ENCODE results near the gene COPS6. TPM values are rescaled to one million over a fixed set of nuclear protein-coding genes. Genes with fewer than 3 reads are reported as not detected.
A peak's percentile ranks its signal among the peaks of the same experiment; 100 is the strongest.

COPS6 gene
- polyA plus RNA-seq, 1 experiment = 234 TPM

DNA sequence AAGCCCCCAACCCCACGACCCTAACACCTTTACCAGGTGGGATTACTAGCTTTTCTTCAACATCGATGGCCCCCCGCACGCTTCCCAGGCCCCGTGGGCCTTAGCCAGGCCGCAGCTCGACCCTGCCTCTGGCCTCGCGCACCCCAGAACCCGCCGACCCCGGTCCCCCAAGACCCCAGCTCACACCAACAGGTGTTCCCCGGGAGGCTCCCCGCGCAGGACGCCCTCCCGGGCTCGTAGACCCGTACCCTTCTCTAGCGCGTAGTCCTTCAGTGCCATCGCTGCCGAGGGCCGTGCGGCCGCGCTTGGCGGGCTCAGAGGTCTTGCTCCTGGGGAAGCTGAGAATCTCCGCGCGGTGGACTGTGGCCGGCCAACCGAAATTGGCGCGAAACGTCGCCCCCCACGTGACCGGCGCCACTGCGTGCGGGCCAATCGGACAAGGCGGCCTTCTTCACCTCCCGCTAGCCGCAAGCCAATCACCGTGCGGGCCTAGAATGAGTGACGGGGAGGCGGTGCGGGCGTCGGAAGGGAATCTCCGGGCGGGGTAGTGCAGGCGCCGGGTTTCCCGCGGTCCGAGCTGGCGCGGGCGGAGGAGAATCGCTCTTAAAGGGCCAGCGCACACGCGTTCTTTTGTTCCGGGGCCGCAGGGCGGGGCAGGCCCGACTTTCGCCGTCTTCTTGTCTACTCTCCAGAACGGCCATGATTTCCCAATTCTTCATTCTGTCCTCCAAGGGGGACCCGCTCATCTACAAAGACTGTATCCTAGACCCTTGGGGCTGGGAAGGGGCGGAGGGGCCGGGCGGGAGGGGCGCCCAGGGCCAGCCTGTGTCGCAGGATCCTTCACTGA is 12.5 kb downstream of the COPS6 start, which contains the start of the genes AP4M1 and MCM7:
AP4M1 (plus strand) TSS at position 628 of the 847 bp plus-strand sequence; CDS start at position 700, 72 bp downstream.
MCM7 (minus strand) TSS at position 382 of the 847 bp plus-strand sequence; CDS start at position 279, 103 bp downstream.
- peaks cover 26% of the 10 kb centered on the region for H3K36me3 ChIP-seq (ENCODE audit: control insufficient read depth, insufficient read depth, low read length)
- H3K4me3 ChIP-seq (ENCODE audit: low read depth, low read length) = peak within 1 kb of the TSS; percentile 61
- peak; percentile 94 for DNase-seq (ENCODE audit: low read depth)
- H3K27me3 ChIP-seq (ENCODE audit: control insufficient read depth, insufficient read depth, low read length) = no peaks in the 10 kb centered on the region
- TF ChIP-seq, protein P1, sequence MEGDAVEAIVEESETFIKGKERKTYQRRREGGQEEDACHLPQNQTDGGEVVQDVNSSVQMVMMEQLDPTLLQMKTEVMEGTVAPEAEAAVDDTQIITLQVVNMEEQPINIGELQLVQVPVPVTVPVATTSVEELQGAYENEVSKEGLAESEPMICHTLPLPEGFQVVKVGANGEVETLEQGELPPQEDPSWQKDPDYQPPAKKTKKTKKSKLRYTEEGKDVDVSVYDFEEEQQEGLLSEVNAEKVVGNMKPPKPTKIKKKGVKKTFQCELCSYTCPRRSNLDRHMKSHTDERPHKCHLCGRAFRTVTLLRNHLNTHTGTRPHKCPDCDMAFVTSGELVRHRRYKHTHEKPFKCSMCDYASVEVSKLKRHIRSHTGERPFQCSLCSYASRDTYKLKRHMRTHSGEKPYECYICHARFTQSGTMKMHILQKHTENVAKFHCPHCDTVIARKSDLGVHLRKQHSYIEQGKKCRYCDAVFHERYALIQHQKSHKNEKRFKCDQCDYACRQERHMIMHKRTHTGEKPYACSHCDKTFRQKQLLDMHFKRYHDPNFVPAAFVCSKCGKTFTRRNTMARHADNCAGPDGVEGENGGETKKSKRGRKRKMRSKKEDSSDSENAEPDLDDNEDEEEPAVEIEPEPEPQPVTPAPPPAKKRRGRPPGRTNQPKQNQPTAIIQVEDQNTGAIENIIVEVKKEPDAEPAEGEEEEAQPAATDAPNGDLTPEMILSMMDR (IDR thresholded peaks at IDR 0.05; ENCODE audit: insufficient read depth, low read depth, low read length) = no peak
- CTCF ChIA-PET = interaction anchor here (0.5 to 2.3 kb wide), 10 partner anchors 9 to 636 kb away, joined by 3 to 6 read pairs (median 3); no protein-coding TSS in a partner anchor
- POLR2A ChIA-PET = interaction anchor here (0.6 to 0.9 kb wide), 5 partner anchors 13 to 792 kb away, joined by 3 to 17 read pairs (median 3); partner anchors contain the start of genes BUD31 and COPS6

DNA sequence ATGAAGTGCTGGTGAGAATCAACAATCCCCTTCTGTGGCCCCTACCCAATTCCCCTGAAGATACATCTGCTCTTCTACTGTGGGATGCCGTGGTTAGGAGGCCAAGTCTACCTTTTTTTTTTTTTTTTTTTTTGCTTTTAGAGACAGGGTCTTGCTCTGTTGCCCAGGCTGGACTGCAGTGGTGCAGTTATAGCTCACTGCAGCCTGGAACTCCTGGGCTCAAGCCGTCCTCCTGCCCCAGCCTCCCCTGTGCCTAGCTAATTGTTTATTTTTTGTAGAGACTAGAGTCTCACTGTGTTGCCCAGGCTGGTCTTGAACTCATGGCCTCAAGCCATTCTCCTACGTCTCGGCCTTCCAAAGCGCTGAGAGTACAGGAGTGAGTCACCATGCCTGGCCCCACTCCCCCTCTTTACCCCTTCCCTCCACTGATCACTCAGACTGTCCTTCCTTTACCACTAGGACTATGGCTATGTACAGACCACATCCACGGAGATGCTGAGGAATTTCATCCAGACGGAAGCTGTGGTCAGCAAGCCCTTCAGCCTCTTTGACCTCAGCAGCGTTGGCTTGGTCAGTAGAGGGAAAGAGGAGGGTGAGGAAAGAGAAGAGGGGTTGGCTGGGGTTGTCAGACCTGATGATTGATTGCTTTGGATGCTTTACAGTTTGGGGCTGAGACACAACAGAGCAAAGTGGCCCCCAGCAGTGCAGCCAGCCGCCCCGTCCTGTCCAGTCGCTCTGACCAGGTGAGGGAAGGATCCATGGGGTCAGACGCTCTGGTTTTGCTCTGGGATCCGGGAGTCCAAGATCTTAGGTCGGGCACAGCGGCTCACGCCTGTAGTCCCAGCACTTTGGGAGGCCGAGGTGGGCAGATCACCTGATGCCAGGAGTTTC is 14.4 kb downstream of the COPS6 start:
- peak; percentile 42 for DNase-seq (ENCODE audit: low read depth)
- TF ChIP-seq, protein P1 (IDR thresholded peaks at IDR 0.05; ENCODE audit: insufficient read depth, low read depth, low read length) = no peak
- CTCF ChIA-PET = interaction anchor here (1.0 to 1.4 kb wide), 2 partner anchors 11 to 15 kb away, joined by 3 to 4 read pairs; partner anchors contain the start of gene COPS6
- Histone ChIP-seq H3K4me3 (ENCODE audit: low read depth, low read length) (no peak overlapping the region), H3K27me3 (ENCODE audit: control insufficient read depth, insufficient read depth, low read length) (no peaks in the 10 kb centered on the region), H3K36me3 (ENCODE audit: control insufficient read depth, insufficient read depth, low read length) (peaks cover 29% of the 10 kb centered on the region)
- POLR2A ChIA-PET = no interaction called here

DNA sequence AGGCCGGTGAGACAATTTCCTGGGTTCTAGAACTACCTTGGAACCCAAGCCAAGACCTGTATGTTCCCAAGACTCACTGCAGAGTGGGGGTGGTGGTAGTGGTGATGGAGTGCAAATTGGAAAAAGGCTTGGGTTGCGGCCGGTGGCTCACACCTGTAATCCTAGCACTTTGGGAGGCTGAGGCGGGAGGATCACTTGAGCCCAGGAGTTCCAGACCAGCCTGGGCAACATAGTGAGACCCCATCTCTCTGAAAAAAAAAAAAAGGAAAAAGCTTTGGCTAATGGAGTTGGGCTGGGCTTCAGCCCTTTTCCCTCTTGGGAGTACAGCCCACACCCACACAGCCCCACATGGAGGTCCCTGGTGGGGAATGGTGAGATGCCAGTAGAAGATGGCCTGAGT is 16.8 kb downstream of the COPS6 start:
- ChIA-PET CTCF (no interaction called here), POLR2A (no interaction called here)
- TF ChIP-seq, protein P1 (IDR thresholded peaks at IDR 0.05; ENCODE audit: insufficient read depth, low read depth, low read length) = no peak
- Histone ChIP-seq H3K36me3 (ENCODE audit: control insufficient read depth, insufficient read depth, low read length) (peaks cover 25% of the 10 kb centered on the region), H3K27me3 (ENCODE audit: control insufficient read depth, insufficient read depth, low read length) (no peaks in the 10 kb centered on the region), H3K4me3 (ENCODE audit: low read depth, low read length) (no peak overlapping the region)
- no peak for DNase-seq (ENCODE audit: low read depth)

DNA sequence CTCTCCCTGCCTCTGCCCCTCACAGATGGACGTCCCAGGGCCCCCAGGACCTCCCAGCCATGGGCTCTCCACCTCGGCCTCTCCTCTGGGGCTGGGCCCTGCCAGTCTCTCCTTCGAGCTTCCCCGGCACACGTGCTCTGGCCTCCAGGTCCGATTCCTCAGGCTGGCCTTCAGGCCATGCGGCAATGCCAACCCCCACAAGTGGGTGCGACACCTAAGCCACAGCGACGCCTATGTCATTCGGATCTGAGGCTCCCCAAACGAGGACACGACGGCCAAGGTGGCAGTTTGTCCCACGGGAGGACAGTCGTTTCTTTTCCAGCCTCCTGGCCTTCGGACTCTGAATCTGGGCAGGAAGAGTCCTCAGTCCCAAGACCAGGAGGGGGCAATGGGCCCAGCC is 17.9 kb downstream of the COPS6 start:
- H3K27me3 ChIP-seq (ENCODE audit: control insufficient read depth, insufficient read depth, low read length) = no peaks in the 10 kb centered on the region

More for the DNA sequence above, 17.9 kb downstream of the COPS6 start:
- Histone ChIP-seq H3K4me3 (ENCODE audit: low read depth, low read length) (no peak overlapping the region), H3K36me3 (ENCODE audit: control insufficient read depth, insufficient read depth, low read length) (peaks cover 29% of the 10 kb centered on the region)
- ChIA-PET POLR2A (no interaction called here), CTCF (no interaction called here)
- TF ChIP-seq, protein P1 (IDR thresholded peaks at IDR 0.05; ENCODE audit: insufficient read depth, low read depth, low read length) = no peak
- DNase-seq (ENCODE audit: low read depth) = no peak

All from BJ (cell line).